ENCODE data around the gene CHRNB2.

CHRNB2 gene

DNA sequence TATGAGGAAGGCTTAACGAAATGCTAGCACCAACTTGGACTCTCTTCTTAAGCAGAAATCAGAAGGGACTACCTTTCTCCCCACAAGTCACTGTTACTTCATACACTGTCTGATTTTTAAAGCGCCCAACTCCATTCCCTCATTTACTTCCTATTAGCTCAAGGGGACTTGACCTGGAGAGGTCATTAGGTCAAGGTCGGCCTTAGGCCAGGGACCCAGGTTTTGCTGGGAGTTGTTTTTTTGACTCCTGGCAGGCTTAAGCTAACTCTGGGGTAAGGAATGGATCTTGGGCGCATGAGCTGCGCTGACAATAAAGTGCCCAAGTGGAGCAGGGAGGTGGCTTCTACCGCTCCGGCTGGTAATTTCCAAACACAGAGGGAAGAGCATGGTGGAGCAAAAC is 23.6 kb downstream of the CHRNB2 start:
- H3K9me2 ChIP-seq (replicated peaks; ENCODE audit: low read depth, low read length) = no peaks in the 10 kb centered on the region
- H3K79me2 ChIP-seq (ENCODE audit: insufficient read depth, low read length) = no peaks in the 10 kb centered on the region
- H3F3A ChIP-seq (ENCODE audit: low read depth) = no peaks in the 10 kb centered on the region
- peaks cover 96% of the 10 kb centered on the region for H3K36me3 ChIP-seq (ENCODE audit: insufficient read depth, low read length)
- H3K4me1 ChIP-seq (ENCODE audit: insufficient read depth, low read length, poor library complexity, severe bottlenecking) = no peaks in the 10 kb centered on the region
- H3K27me3 ChIP-seq (ENCODE audit: insufficient read depth, low read length, poor library complexity, severe bottlenecking) = no peaks in the 10 kb centered on the region
- no peak overlapping the region for H3K4me3 ChIP-seq (ENCODE audit: low read length, poor library complexity, severe bottlenecking)
- no peak overlapping the region for H2AFZ ChIP-seq (ENCODE audit: low read length)
- no peak overlapping the region for H3K9ac ChIP-seq (ENCODE audit: low read depth, low read length, poor library complexity, severe bottlenecking)
- H3K4me2 ChIP-seq (ENCODE audit: low read depth, low read length, poor library complexity, severe bottlenecking) = no peak overlapping the region
- no peak for TF ChIP-seq EZH2phosphoT487 (IDR thresholded peaks at IDR 0.05; ENCODE audit: borderline replicate concordance)
- TF ChIP-seq, protein P1, sequence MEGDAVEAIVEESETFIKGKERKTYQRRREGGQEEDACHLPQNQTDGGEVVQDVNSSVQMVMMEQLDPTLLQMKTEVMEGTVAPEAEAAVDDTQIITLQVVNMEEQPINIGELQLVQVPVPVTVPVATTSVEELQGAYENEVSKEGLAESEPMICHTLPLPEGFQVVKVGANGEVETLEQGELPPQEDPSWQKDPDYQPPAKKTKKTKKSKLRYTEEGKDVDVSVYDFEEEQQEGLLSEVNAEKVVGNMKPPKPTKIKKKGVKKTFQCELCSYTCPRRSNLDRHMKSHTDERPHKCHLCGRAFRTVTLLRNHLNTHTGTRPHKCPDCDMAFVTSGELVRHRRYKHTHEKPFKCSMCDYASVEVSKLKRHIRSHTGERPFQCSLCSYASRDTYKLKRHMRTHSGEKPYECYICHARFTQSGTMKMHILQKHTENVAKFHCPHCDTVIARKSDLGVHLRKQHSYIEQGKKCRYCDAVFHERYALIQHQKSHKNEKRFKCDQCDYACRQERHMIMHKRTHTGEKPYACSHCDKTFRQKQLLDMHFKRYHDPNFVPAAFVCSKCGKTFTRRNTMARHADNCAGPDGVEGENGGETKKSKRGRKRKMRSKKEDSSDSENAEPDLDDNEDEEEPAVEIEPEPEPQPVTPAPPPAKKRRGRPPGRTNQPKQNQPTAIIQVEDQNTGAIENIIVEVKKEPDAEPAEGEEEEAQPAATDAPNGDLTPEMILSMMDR (conservative IDR thresholded peaks at IDR 0.05; ENCODE audit: low read length) = no peak
- no peaks in the 10 kb centered on the region for H3K9me3 ChIP-seq (ENCODE audit: insufficient read depth, low read depth, low read length)
- no peaks in the 10 kb centered on the region for H4K20me1 ChIP-seq (ENCODE audit: insufficient read depth, low read length, poor library complexity, severe bottlenecking)

- Histone ChIP-seq H3K9ac (ENCODE audit: low read depth, low read length, poor library complexity, severe bottlenecking) (no peak overlapping the region), H3K4me2 (ENCODE audit: low read depth, low read length, poor library complexity, severe bottlenecking) (no peak overlapping the region), H3K27me3 (ENCODE audit: insufficient read depth, low read length, poor library complexity, severe bottlenecking) (no peaks in the 10 kb centered on the region), H2AFZ (ENCODE audit: low read length) (no peak overlapping the region), H3K4me3 (ENCODE audit: low read length, poor library complexity, severe bottlenecking) (no peak overlapping the region), H3K4me1 (ENCODE audit: insufficient read depth, low read length, poor library complexity, severe bottlenecking) (no peaks in the 10 kb centered on the region), H3F3A (ENCODE audit: low read depth) (no peaks in the 10 kb centered on the region), H3K9me2 (replicated peaks; ENCODE audit: low read depth, low read length) (no peaks in the 10 kb centered on the region), H3K36me3 (ENCODE audit: insufficient read depth, low read length) (peaks cover 96% of the 10 kb centered on the region), H3K9me3 (ENCODE audit: insufficient read depth, low read depth, low read length) (no peaks in the 10 kb centered on the region), H3K79me2 (ENCODE audit: insufficient read depth, low read length) (no peaks in the 10 kb centered on the region), H4K20me1 (ENCODE audit: insufficient read depth, low read length, poor library complexity, severe bottlenecking) (no peaks in the 10 kb centered on the region)
- TF ChIP-seq, protein P1 (conservative IDR thresholded peaks at IDR 0.05; ENCODE audit: low read length) = no peak
- no peak for TF ChIP-seq EZH2phosphoT487 (IDR thresholded peaks at IDR 0.05; ENCODE audit: borderline replicate concordance)
Observed at GRCh38 chr1:154593390-154593789, 25.8 kb downstream of the CHRNB2 start.

DNA sequence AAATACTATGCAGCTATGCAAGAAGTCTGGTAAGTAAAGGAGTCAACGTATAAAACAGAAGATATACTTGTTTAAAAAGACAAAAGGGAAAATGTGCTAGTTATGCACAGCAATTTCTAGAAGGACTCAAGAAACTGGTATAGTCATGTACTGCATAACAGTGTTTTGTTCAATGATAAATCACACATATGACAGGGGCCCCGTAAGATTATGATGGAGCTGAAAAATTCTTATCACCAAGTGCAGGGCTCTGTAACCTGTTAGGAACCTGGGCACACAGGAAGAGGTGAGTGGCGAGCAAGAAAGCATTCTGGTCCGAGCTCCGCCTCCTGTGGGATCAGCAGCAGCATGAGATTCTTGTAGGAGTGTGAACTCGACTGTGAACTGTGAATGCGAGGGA is 27.2 kb downstream of the CHRNB2 start:
- H3K4me1 ChIP-seq (ENCODE audit: insufficient read depth, low read length, poor library complexity, severe bottlenecking) = no peaks in the 10 kb centered on the region
- peaks cover 12% of the 10 kb centered on the region for H3K79me2 ChIP-seq (ENCODE audit: insufficient read depth, low read length)
- no peaks in the 10 kb centered on the region for H3K9me3 ChIP-seq (ENCODE audit: insufficient read depth, low read depth, low read length)
- H3K27me3 ChIP-seq (ENCODE audit: insufficient read depth, low read length, poor library complexity, severe bottlenecking) = no peaks in the 10 kb centered on the region
- H3K4me2 ChIP-seq (ENCODE audit: low read depth, low read length, poor library complexity, severe bottlenecking) = no peak overlapping the region
- no peaks in the 10 kb centered on the region for H3F3A ChIP-seq (ENCODE audit: low read depth)
- H4K20me1 ChIP-seq (ENCODE audit: insufficient read depth, low read length, poor library complexity, severe bottlenecking) = peaks cover 14% of the 10 kb centered on the region
- H3K9ac ChIP-seq (ENCODE audit: low read depth, low read length, poor library complexity, severe bottlenecking) = no peak overlapping the region
- no peak for TF ChIP-seq EZH2phosphoT487 (IDR thresholded peaks at IDR 0.05; ENCODE audit: borderline replicate concordance)
- TF ChIP-seq, protein P1 (conservative IDR thresholded peaks at IDR 0.05; ENCODE audit: low read length) = no peak
- no peak overlapping the region for H2AFZ ChIP-seq (ENCODE audit: low read length)
- peaks cover 96% of the 10 kb centered on the region for H3K36me3 ChIP-seq (ENCODE audit: insufficient read depth, low read length)
- no peaks in the 10 kb centered on the region for H3K9me2 ChIP-seq (replicated peaks; ENCODE audit: low read depth, low read length)
- no peak overlapping the region for H3K4me3 ChIP-seq (ENCODE audit: low read length, poor library complexity, severe bottlenecking)
